PFSK-1 (cell line): ENCODE results near the gene C1orf210. TPM values are rescaled to one million over a fixed set of nuclear protein-coding genes. Genes with fewer than 3 reads are reported as not detected.

Experiments
- FOXP2 ChIP-seq: optimal IDR thresholded peaks from 2 replicates; pipeline ENCODE3; 2011; ENCODE audit warnings: borderline replicate concordance, control low read depth, inconsistent platforms; ENCODE audit not compliant: insufficient read depth; ENCODE audit errors: extremely low read length, extremely low read depth
- POLR2AphosphoS5 ChIP-seq: IDR thresholded peaks from 2 replicates; pipeline ENCODE4 v1.6.1; 2012; ENCODE audit warnings: low read depth, mild to moderate bottlenecking, control low read depth, low read length, moderate library complexity
- REST ChIP-seq, 2 experiments: IDR thresholded peaks; 2 replicates each; pipeline versions ENCODE4 v1.6.1 to v1.8.0; 2011 to 2012; ENCODE audit warnings: low read depth in 2 of 2, low read length in 2 of 2, control low read depth in 1 of 2, inconsistent platforms in 1 of 2, mild to moderate bottlenecking in 1 of 2, moderate library complexity in 1 of 2; ENCODE audit not compliant: insufficient read depth in 1 of 2
- SIN3A ChIP-seq: IDR thresholded peaks from 2 replicates; pipeline ENCODE4 v1.6.1; 2012; ENCODE audit warnings: mild to moderate bottlenecking, low read length, moderate library complexity, borderline replicate concordance; ENCODE audit not compliant: insufficient read depth
- TAF1 ChIP-seq: IDR thresholded peaks from 2 replicates; pipeline ENCODE4 v1.6.1; 2012; ENCODE audit warnings: low read length, control low read depth, borderline replicate concordance; ENCODE audit not compliant: insufficient read depth
- polyA plus RNA-seq: library from polyadenylated mRNA; unstranded; fragments of >200 nt; gene quantifications from one replicate; pipeline ENCODE4 v1.2.1, GENCODE V29; 2012; ENCODE audit warnings: low read depth, missing spikeins; ENCODE audit not compliant: insufficient read length

C1orf210 gene
- not detected for polyA plus RNA-seq

GRCh38 chr1:43285269-43285990 is at the start of gene C1orf210:
Gene C1orf210, minus strand, starts transcription at chr1:43285581. Its CDS starts 2,311 bp downstream, at chr1:43283270.
- TF ChIP-seq TAF1, result no peak
- no peak for TF ChIP-seq SIN3A
- TF ChIP-seq REST (IDR thresholded peaks at IDR 0.05; ENCODE audit: insufficient read depth in 1 of 2, low read depth in 2 of 2, low read length in 2 of 2), result no peak
- TF ChIP-seq POLR2AphosphoS5, result no peak
- no peak for TF ChIP-seq FOXP2

GRCh38 chr1:43334453-43335205 is 49.2 kb upstream of the C1orf210 start:
- TF ChIP-seq REST (IDR thresholded peaks at IDR 0.05; ENCODE audit: insufficient read depth in 1 of 2, low read depth in 2 of 2, low read length in 2 of 2) (no peak), POLR2AphosphoS5 (no peak), TAF1 (no peak), SIN3A (no peak), FOXP2 (no peak)

- TF ChIP-seq REST (IDR thresholded peaks at IDR 0.05; ENCODE audit: insufficient read depth in 1 of 2, low read depth in 2 of 2, low read length in 2 of 2), result no peak
- no peak for TF ChIP-seq SIN3A
- TF ChIP-seq FOXP2, result no peak
- no peak for TF ChIP-seq POLR2AphosphoS5
- TF ChIP-seq TAF1, result no peak
Measured at GRCh38 chr1:43331688-43332087, 46.3 kb upstream of the C1orf210 start.

- TF ChIP-seq POLR2AphosphoS5, result 0 out of 2 replicates have a peak, but pooled peaks have one; percentile 36
- TF ChIP-seq TAF1, result no peak
- TF ChIP-seq REST (IDR thresholded peaks at IDR 0.05; ENCODE audit: insufficient read depth in 1 of 2, low read depth in 2 of 2, low read length in 2 of 2), result peak in 1 of 2 experiments; percentile 22; a peak in 1 of 4 replicates
- TF ChIP-seq SIN3A, result no peak
- TF ChIP-seq FOXP2, result no peak
Measured at GRCh38 chr1:43329995-43330751, 44.8 kb upstream of the C1orf210 start.
